Memory B cell (primary cell): ENCODE data around the gene NDUFA13.

Source experiments
- ATAC-seq: fragments of 150-1000 bp; cut with Tn5 transposase; 2 replicates; pipeline ENCODE4 v1.10.0; 2021; ENCODE audit warnings: low read depth, mild to moderate bottlenecking, moderate library complexity
- DNase-seq, 2 donors: peaks; one replicate each; pipeline ENCODE4 v3.0.0; 2022; ENCODE audit warnings: low spot score in 2 of 2
- H3K27ac Mint-ChIP-seq: one replicate; pipeline ENCODE4 v1.8.0; 2022; ENCODE audit warnings: mild to moderate bottlenecking, moderate library complexity, mixed read lengths
- H3K27me3 Mint-ChIP-seq: one replicate; pipeline ENCODE4 v1.8.0; 2022; ENCODE audit warnings: mixed read lengths
- H3K36me3 Mint-ChIP-seq: one replicate; pipeline ENCODE4 v1.8.0; 2022; ENCODE audit warnings: mild to moderate bottlenecking, mixed read lengths
- H3K4me1 Mint-ChIP-seq: one replicate; pipeline ENCODE4 v1.8.0; 2022; ENCODE audit warnings: mixed read lengths
- H3K4me3 Mint-ChIP-seq: one replicate; pipeline ENCODE4 v1.8.0; 2022; ENCODE audit warnings: mild to moderate bottlenecking, moderate library complexity, mixed read lengths
- H3K9me3 Mint-ChIP-seq: one replicate; pipeline ENCODE4 v1.8.0; 2022; ENCODE audit warnings: mixed read lengths

The NDUFA13 gene

DNA sequence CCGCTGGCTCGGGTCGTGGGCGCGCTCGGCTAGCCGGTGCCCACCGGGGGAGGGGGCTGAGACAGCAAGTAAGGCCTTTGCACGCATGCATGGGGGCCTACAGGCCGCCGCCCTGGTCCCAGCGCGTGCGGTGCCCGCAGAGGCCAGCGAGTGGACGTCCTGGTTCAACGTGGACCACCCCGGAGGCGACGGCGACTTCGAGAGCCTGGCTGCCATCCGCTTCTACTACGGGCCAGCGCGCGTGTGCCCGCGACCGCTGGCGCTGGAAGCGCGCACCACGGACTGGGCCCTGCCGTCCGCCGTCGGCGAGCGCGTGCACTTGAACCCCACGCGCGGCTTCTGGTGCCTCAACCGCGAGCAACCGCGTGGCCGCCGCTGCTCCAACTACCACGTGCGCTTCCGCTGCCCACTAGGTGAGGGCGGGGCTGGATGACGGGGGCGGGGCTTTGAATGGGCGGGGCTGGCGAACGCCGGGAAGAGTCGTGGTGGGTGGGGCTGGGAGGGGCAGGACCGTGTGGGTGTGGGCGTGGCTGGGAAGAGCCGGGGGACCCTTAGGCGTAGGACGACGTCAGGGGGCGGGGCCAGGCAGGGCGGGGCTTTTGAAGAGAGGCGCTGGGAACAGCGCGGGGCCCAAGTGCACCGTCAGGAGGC lies 24.2 kb downstream of the NDUFA13 start:
- ATAC-seq: peak; percentile 30
- no peak overlapping the region for H3K27ac Mint-ChIP-seq
- peaks cover 23% of the 10 kb centered on the region for H3K27me3 Mint-ChIP-seq
- peak in 1 of 2 donors; percentile 25 for DNase-seq
- H3K4me1 Mint-ChIP-seq: peaks cover 17% of the 10 kb centered on the region
- H3K4me3 Mint-ChIP-seq: peak overlapping the region; percentile 62
- no peaks in the 10 kb centered on the region for H3K9me3 Mint-ChIP-seq
- no peaks in the 10 kb centered on the region for H3K36me3 Mint-ChIP-seq

DNA sequence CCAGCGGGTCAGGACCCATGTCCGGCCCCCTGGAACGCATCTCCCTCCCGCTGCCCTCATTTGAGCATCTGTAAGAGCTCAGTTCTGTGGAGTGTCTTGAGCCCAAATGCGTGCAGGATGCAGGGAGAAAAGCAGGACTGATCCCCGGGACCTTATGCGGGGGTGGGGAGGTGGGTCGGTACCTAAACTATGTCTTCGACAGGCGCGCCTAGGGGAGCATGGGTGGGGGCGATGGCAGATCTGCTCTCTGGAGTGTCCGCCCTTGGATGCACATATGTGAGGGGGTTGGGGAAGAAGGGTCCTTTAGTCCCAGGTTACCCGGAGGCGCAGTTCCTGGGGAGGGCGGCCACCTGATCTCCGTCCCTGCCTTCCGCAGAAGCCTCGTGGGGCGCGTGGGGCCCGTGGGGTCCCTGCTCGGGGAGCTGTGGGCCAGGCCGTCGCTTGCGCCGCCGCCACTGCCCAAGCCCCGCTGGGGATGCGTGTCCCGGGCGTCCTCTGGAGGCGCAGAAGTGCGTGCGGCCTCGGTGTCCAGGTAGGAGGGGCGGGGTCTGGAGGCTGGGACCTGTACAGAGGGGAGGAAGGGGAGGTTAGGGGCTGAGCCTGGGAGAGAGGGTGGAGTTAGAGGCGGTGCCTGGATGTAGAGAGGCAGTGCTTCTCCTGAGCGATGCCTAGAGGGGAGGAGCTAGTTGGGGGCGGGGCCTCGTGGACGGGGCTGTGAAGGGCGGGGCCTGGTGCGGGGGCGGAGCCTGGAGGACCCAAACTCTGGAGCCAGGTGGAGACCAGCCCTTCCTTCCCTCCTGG lies 24.9 kb downstream of the NDUFA13 start:
- H3K9me3 Mint-ChIP-seq: no peaks in the 10 kb centered on the region
- no peaks in the 10 kb centered on the region for H3K36me3 Mint-ChIP-seq
- peaks cover 17% of the 10 kb centered on the region for H3K4me1 Mint-ChIP-seq
- DNase-seq (peak; percentile 58 to 64), ATAC-seq (peak; percentile 77)
- H3K4me3 Mint-ChIP-seq: peak overlapping the region; percentile 62
- no peak overlapping the region for H3K27ac Mint-ChIP-seq
- peaks cover 23% of the 10 kb centered on the region for H3K27me3 Mint-ChIP-seq

- H3K36me3 Mint-ChIP-seq: no peaks in the 10 kb centered on the region
- H3K27ac Mint-ChIP-seq: no peak overlapping the region
- H3K4me1 Mint-ChIP-seq: peaks cover 17% of the 10 kb centered on the region
- H3K4me3 Mint-ChIP-seq: no peak overlapping the region
- DNase-seq: no peak
- ATAC-seq: no peak
- peaks cover 23% of the 10 kb centered on the region for H3K27me3 Mint-ChIP-seq
- no peaks in the 10 kb centered on the region for H3K9me3 Mint-ChIP-seq
These were observed 25.6 kb downstream of the NDUFA13 start for GRCh38 chr19:19541616-19542015.

DNA sequence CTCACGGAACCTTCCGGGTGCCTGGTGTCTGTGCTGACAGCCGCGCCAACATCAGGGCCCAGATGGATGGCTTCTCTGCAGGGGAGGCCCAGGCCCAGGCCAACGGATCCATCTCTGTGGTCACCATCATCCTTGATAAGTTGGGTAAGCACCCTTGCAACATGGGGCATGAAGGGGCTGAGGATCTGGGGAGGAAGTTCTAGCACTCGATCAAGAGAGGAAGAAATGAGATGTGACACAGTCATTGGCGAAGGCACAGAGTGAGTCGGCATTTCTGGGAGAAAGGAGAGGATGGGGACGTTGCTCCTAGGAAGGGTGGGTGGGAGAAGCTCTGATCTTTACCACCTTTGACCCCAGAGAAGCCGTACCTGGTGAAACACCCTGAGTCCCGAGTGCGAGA lies 26.5 kb downstream of the NDUFA13 start:
- Mint-ChIP-seq H3K36me3 (no peaks in the 10 kb centered on the region), H3K4me3 (no peak overlapping the region), H3K27ac (no peak overlapping the region), H3K9me3 (no peaks in the 10 kb centered on the region), H3K27me3 (peaks cover 25% of the 10 kb centered on the region), H3K4me1 (peaks cover 17% of the 10 kb centered on the region)
- no peak for DNase-seq
- ATAC-seq: no peak

DNA sequence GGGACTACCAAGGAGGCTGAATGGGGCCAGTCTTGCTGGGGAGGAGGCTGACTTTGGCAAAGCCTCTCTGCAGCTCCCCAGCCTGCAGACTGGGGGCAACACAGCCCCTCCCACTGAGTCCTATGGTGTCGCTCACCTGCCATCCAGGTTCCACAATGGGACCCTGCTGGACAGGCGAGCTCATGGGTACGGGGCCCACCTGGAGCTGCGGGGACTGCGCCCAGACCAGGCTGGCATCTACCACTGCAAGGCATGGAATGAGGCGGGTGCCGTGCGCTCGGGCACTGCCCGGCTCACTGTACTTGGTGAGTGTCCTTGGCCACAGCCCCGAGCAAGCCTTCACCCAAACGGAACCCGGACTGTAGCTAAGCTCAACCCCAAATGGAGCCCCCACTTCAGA lies 27.1 kb downstream of the NDUFA13 start:
- no peak for ATAC-seq
- Mint-ChIP-seq H3K9me3 (no peaks in the 10 kb centered on the region), H3K4me3 (no peak overlapping the region), H3K27me3 (peaks cover 23% of the 10 kb centered on the region), H3K36me3 (no peaks in the 10 kb centered on the region), H3K27ac (no peak overlapping the region), H3K4me1 (peaks cover 13% of the 10 kb centered on the region)
- DNase-seq: no peak

- H3K4me1 Mint-ChIP-seq: peaks cover 10% of the 10 kb centered on the region
- no peaks in the 10 kb centered on the region for H3K36me3 Mint-ChIP-seq
- peaks cover 21% of the 10 kb centered on the region for H3K27me3 Mint-ChIP-seq
- H3K4me3 Mint-ChIP-seq: no peak overlapping the region
- DNase-seq (no peak), ATAC-seq (no peak)
- no peak overlapping the region for H3K27ac Mint-ChIP-seq
- H3K9me3 Mint-ChIP-seq: no peaks in the 10 kb centered on the region
These were observed 27.6 kb downstream of the NDUFA13 start for GRCh38 chr19:19543640-19544039.

- DNase-seq (no peak), ATAC-seq (no peak)
- Mint-ChIP-seq H3K27me3 (peaks cover 21% of the 10 kb centered on the region), H3K9me3 (no peaks in the 10 kb centered on the region), H3K4me3 (no peak overlapping the region), H3K4me1 (peaks cover 6% of the 10 kb centered on the region), H3K27ac (no peak overlapping the region), H3K36me3 (no peaks in the 10 kb centered on the region)
These were observed 28.4 kb downstream of the NDUFA13 start for GRCh38 chr19:19544257-19544953.

DNA sequence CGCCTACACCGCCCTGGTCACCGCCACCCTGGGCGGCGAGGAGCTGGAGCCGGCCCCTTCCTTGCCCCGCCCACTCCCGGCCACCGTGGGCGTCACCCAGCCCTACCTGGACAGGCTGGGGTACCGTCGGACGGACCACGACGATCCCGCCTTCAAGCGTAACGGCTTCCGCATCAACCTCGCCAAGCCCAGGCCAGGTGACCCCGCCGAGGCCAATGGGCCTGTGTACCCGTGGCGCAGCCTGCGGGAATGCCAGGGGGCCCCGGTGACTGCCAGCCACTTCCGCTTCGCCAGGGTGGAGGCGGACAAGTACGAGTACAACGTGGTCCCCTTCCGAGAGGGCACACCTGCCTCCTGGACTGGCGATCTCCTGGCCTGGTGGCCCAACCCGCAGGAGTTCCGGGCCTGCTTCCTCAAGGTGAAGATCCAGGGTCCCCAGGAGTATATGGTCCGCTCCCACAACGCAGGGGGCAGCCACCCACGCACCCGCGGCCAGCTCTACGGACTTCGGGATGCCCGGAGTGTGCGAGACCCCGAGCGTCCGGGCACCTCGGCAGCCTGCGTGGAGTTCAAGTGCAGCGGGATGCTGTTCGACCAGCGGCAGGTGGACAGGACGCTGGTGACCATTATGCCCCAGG lies 29.0 kb downstream of the NDUFA13 start:
- no peak for DNase-seq
- H3K4me1 Mint-ChIP-seq: peaks cover 6% of the 10 kb centered on the region
- no peaks in the 10 kb centered on the region for H3K9me3 Mint-ChIP-seq
- no peak overlapping the region for H3K4me3 Mint-ChIP-seq
- H3K27me3 Mint-ChIP-seq: peaks cover 26% of the 10 kb centered on the region
- no peak for ATAC-seq
- no peak overlapping the region for H3K27ac Mint-ChIP-seq
- H3K36me3 Mint-ChIP-seq: no peaks in the 10 kb centered on the region

DNA sequence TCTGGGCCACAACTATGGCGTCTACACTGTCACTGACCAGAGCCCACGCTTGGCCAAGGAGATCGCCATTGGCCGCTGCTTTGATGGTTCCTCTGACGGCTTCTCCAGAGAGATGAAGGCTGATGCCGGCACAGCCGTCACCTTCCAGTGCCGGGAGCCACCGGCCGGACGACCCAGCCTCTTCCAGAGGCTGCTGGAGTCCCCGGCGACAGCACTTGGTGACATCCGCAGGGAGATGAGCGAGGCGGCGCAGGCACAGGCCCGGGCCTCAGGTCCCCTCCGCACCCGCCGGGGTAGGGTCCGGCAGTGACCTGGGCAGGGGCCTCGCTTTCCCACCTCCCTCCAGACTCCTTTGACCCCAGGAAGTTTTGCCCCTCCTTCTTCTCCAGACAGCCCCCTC lies 29.7 kb downstream of the NDUFA13 start:
- DNase-seq: no peak
- ATAC-seq: no peak
- Mint-ChIP-seq H3K36me3 (no peaks in the 10 kb centered on the region), H3K9me3 (no peaks in the 10 kb centered on the region), H3K4me1 (peaks cover 4% of the 10 kb centered on the region), H3K27ac (no peak overlapping the region), H3K27me3 (peaks cover 25% of the 10 kb centered on the region), H3K4me3 (no peak overlapping the region)

- Mint-ChIP-seq H3K36me3 (no peaks in the 10 kb centered on the region), H3K9me3 (no peaks in the 10 kb centered on the region), H3K27me3 (peaks cover 20% of the 10 kb centered on the region), H3K4me3 (no peak overlapping the region), H3K27ac (no peak overlapping the region), H3K4me1 (peaks cover 3% of the 10 kb centered on the region)
- DNase-seq: no peak
- ATAC-seq: no peak
These were observed 30.7 kb downstream of the NDUFA13 start for GRCh38 chr19:19546751-19547162.

- no peaks in the 10 kb centered on the region for H3K36me3 Mint-ChIP-seq
- no peaks in the 10 kb centered on the region for H3K9me3 Mint-ChIP-seq
- H3K27me3 Mint-ChIP-seq: peaks cover 15% of the 10 kb centered on the region
- H3K27ac Mint-ChIP-seq: peak overlapping the region; percentile 41
- ATAC-seq (no peak), DNase-seq (no peak)
- H3K4me1 Mint-ChIP-seq: no peaks in the 10 kb centered on the region
- H3K4me3 Mint-ChIP-seq: no peak overlapping the region
These were observed 31.8 kb downstream of the NDUFA13 start for GRCh38 chr19:19547674-19548336.

DNA sequence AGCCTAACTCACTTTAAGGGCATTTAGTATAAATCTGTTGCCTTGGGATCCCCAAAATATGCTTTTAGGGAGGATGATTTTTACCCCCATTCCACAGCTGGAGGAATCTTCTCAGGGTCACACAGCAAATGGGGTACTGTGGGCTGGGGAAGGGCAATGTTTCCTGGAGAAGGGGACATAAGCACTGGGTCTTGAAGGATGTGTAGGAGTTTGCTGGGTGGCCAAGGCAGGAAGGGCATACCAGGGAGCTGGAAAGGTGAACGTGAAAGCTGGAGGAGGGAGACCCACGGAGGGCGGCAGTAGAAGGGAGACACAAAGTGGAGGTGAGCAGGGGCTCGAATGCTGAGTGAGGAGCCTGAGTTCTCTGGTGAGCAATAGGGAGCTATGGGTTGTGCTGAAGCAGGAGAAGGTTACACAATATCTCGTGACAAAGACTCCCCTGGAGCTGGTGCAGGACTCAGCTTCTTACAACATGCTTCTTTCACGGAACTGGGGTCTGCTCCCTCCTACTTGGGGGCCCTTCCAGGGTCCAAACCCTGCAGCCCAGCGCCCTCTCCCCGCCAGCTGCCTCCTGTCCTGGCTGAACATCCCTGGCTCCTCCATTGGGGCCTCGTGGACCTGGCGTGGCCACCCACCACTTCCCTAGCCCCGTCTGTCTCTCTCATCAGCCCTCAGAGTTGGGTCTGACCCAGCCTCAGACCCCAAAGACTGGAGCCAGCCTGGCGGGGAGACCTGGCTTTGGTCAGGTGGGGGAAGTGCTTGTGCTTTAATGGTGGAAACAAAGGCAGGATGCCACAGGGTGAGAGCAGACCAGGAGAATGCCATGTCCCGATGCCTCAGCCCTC lies 33.1 kb downstream of the NDUFA13 start:
- Mint-ChIP-seq H3K4me1 (no peaks in the 10 kb centered on the region), H3K27me3 (peaks cover 12% of the 10 kb centered on the region), H3K9me3 (no peaks in the 10 kb centered on the region), H3K27ac (no peak overlapping the region), H3K36me3 (no peaks in the 10 kb centered on the region), H3K4me3 (no peak overlapping the region)
- no peak for ATAC-seq
- DNase-seq: no peak
